Urinary bladder (tissue), 2 donors: ENCODE results near the gene C19orf81. TPM values are rescaled to one million over a fixed set of nuclear protein-coding genes. Genes with fewer than 3 reads are reported as not detected.

Experiments
- polyA plus RNA-seq: library from polyadenylated mRNA; stranded (reverse); fragments of 200-250 nt; gene quantifications from one replicate; pipeline ENCODE4 v1.2.3, GENCODE V29; 2013
- total RNA-seq: library from RNA; depleted of rRNA; stranded (reverse); fragments of >200 nt; gene quantifications from one replicate; pipeline ENCODE4 v1.2.3, GENCODE V29; 2014
- donor health status: healthy.

The C19orf81 gene
- total and polyA plus RNA-seq, 2 donors: 0.94 TPM; not detected in 1

Other genes with a start within 250 kb of the C19orf81 start
- 1.2 TPM for gene SPIB, start 230.5 kb upstream of the C19orf81 start, total RNA-seq
- gene SPIB, start 230.5 kb upstream of the C19orf81 start, polyA plus RNA-seq: 0.20 TPM
- gene MYBPC2, start 216.6 kb upstream of the C19orf81 start, total RNA-seq: 0.69 TPM
- gene MYBPC2, start 216.6 kb upstream of the C19orf81 start, polyA plus RNA-seq: 0.14 TPM
- 36.4 TPM for gene EMC10, start 172.9 kb upstream of the C19orf81 start, total RNA-seq
- 107 TPM for gene EMC10, start 172.9 kb upstream of the C19orf81 start, polyA plus RNA-seq
- gene GARIN5A, start 172.6 kb upstream of the C19orf81 start, total RNA-seq: not detected
- gene GARIN5A, start 172.6 kb upstream of the C19orf81 start, polyA plus RNA-seq: 1.3 TPM
- gene JOSD2, start 138.3 kb upstream of the C19orf81 start, total RNA-seq: 10.5 TPM
- 73.6 TPM for gene JOSD2, start 138.3 kb upstream of the C19orf81 start, polyA plus RNA-seq
- gene ASPDH, start 135.5 kb upstream of the C19orf81 start, total RNA-seq: not detected
- gene ASPDH, start 135.5 kb upstream of the C19orf81 start, polyA plus RNA-seq: not detected
- gene LRRC4B, start 81.0 kb upstream of the C19orf81 start, total RNA-seq: 12.8 TPM
- gene LRRC4B, start 81.0 kb upstream of the C19orf81 start, polyA plus RNA-seq: 14.5 TPM
- gene SYT3, start 9.6 kb upstream of the C19orf81 start, total RNA-seq: 0.16 TPM
- 0.32 TPM for gene SYT3, start 9.6 kb upstream of the C19orf81 start, polyA plus RNA-seq
- 4.3 TPM for gene SHANK1, start 70.4 kb downstream of the C19orf81 start, total RNA-seq
- gene SHANK1, start 70.4 kb downstream of the C19orf81 start, polyA plus RNA-seq: 0.60 TPM
- 32.4 TPM for gene CLEC11A, start 73.9 kb downstream of the C19orf81 start, total RNA-seq
- gene CLEC11A, start 73.9 kb downstream of the C19orf81 start, polyA plus RNA-seq: 43.7 TPM
- gene GPR32, start 121.0 kb downstream of the C19orf81 start, total RNA-seq: not detected
- not detected for gene GPR32, start 121.0 kb downstream of the C19orf81 start, polyA plus RNA-seq
- not detected for gene ACP4, start 141.0 kb downstream of the C19orf81 start, total RNA-seq
- gene ACP4, start 141.0 kb downstream of the C19orf81 start, polyA plus RNA-seq: not detected
- not detected for gene KLK1, start 174.3 kb downstream of the C19orf81 start, total RNA-seq
- gene KLK1, start 174.3 kb downstream of the C19orf81 start, polyA plus RNA-seq: 0.39 TPM
- gene KLK15, start 184.1 kb downstream of the C19orf81 start, total RNA-seq: not detected
- not detected for gene KLK15, start 184.1 kb downstream of the C19orf81 start, polyA plus RNA-seq
- gene KLK3, start 205.5 kb downstream of the C19orf81 start, total RNA-seq: not detected
- not detected for gene KLK3, start 205.5 kb downstream of the C19orf81 start, polyA plus RNA-seq
- not detected for gene KLK2, start 224.0 kb downstream of the C19orf81 start, total RNA-seq
- gene KLK2, start 224.0 kb downstream of the C19orf81 start, polyA plus RNA-seq: not detected